ENCODE measurements around the gene MMP24OS. TPM values are rescaled to one million over a fixed set of nuclear protein-coding genes. Genes with fewer than 3 reads are reported as not detected.

MMP24OS gene
- total and polyA plus RNA-seq, 4 donors, result 5.2 to 16.0 (median 10.3) TPM

- TF ChIP-seq CTCF (IDR thresholded peaks at IDR 0.05; ENCODE audit: low read depth, low read length, missing input control), result no peak
- peak; percentile 100 for TF ChIP-seq SP1 (IDR thresholded peaks at IDR 0.05)
- TF ChIP-seq RXRA (IDR thresholded peaks at IDR 0.05), result peak; percentile 98
- TF ChIP-seq REST (IDR thresholded peaks at IDR 0.05), result peak; percentile 89
- peak; percentile 99 for TF ChIP-seq HNF4G (IDR thresholded peaks at IDR 0.05)
- TF ChIP-seq MAX (IDR thresholded peaks at IDR 0.05), result peak; percentile 78
- peak; percentile 87 for TF ChIP-seq ZBTB33 (IDR thresholded peaks at IDR 0.05)
- peak; percentile 87 for TF ChIP-seq FOXA2 (IDR thresholded peaks at IDR 0.05)
- TF ChIP-seq HNF4A (conservative IDR thresholded peaks at IDR 0.05), result peak; percentile 100
- peak; percentile 47 to 62 for TF ChIP-seq RAD21 (IDR thresholded peaks at IDR 0.05)
- peak; percentile 77 for TF ChIP-seq ATF3 (IDR thresholded peaks at IDR 0.05)
- peak; percentile 83 for TF ChIP-seq YY1 (IDR thresholded peaks at IDR 0.05)
- peak in 1 of 2 donors; percentile 62 for TF ChIP-seq GABPA (IDR thresholded peaks at IDR 0.05 in 1 of 2, conservative IDR thresholded peaks at IDR 0.05 in 1 of 2)
- peak; percentile 94 to 99 for TF ChIP-seq JUND (IDR thresholded peaks at IDR 0.05)
- TF ChIP-seq FOXA1 (IDR thresholded peaks at IDR 0.05), result peak; percentile 64
- TF ChIP-seq NR2F2 (IDR thresholded peaks at IDR 0.05), result peak; percentile 98
- TF ChIP-seq TAF1 (conservative IDR thresholded peaks at IDR 0.05), result no peak
- peak in 1 of 2 donors; percentile 68 for TF ChIP-seq EGR1 (IDR thresholded peaks at IDR 0.05; ENCODE audit: low read depth in 2 of 2)
- Histone ChIP-seq H3K4me1 (ENCODE audit: control insufficient read depth in 4 of 4, insufficient read depth in 4 of 4, low read length in 3 of 4) (peaks cover 6 to 34% (median 26%) of the 10 kb centered on the region in 4 donors), H3K9ac (ENCODE audit: low read depth in 1 of 2, low read length in 2 of 2) (no peak overlapping the region), H3K27ac (ENCODE audit: low read depth in 1 of 2, low read length in 2 of 2) (peak overlapping the region; percentile 37 to 74), H3K9me3 (ENCODE audit: control insufficient read depth in 4 of 4, low read length in 3 of 4) (no peaks in the 10 kb centered on the region), H3K27me3 (ENCODE audit: control insufficient read depth in 4 of 4, insufficient read depth in 4 of 4, low read length in 3 of 4) (no peaks in the 10 kb centered on the region), H3K4me3 (ENCODE audit: low read depth in 1 of 3, low read length in 3 of 3) (no peak overlapping the region), H3K36me3 (ENCODE audit: control insufficient read depth in 4 of 4, insufficient read depth in 3 of 4, low read depth in 1 of 4, low read length in 3 of 4) (no peaks in the 10 kb centered on the region)
- DNase-seq (ENCODE audit: low spot score), result no peak
- 62% methylated on average over 4 of the region's 4 CpGs for WGBS
Observed at GRCh38 chr20:35327074-35327976, 49.4 kb upstream of the MMP24OS start.
